ENCODE data around the gene CAMK2G. TPM values are rescaled to one million over a fixed set of nuclear protein-coding genes. Genes with fewer than 3 reads are reported as not detected.

CAMK2G gene
- total RNA-seq, 1 donor from 2014 or later = 20.8 TPM

DNA sequence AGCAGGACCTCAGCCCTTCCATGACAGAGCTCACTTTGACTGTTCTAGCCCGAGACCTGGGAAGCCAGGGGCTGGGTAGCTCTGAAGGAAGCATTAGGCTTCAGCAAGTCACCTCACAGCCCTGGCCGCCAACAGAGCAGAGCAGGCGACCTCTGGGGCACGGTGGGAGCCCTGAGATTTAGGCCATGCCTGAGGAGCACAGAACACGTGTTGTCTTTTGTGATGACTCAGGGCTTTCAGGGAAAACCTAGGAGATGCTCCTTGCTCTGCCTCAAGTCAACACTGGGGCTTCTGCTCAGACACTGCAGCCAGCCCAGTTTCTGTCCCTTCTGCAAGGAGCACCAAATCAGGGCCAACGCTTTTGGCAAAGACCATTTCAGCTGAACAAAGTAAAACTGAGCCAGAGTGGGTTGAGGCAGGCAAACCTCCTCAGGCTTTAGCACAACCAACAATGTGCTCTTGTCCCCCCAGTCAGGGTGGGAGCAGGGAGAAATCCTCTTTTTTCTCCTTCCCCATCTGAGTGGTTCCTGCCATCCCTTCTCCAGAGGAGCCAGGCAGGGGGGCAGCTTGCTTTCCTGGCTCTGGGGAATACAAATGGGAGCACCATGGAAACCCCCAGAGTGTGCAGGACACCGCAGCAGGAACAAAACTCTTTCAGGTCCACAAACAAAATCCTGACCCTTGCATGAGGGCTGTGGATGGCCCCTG, 14.4 kb downstream of the CAMK2G start:
- Mint-ChIP-seq H3K27ac (no peak overlapping the region), H3K4me1 (ENCODE audit: low read depth) (no peaks in the 10 kb centered on the region), H3K36me3 (ENCODE audit: insufficient read depth) (peaks cover 8% of the 10 kb centered on the region)

GRCh38 chr10:73859428-73859783, 14.9 kb downstream of the CAMK2G start:
- Mint-ChIP-seq H3K4me1 (ENCODE audit: low read depth) (peaks cover 1% of the 10 kb centered on the region), H3K36me3 (ENCODE audit: insufficient read depth) (peaks cover 8% of the 10 kb centered on the region), H3K9me3 (ENCODE audit: low read depth) (no peaks in the 10 kb centered on the region), H3K4me3 (ENCODE audit: low read depth) (no peak overlapping the region), H3K27ac (no peak overlapping the region), H3K27me3 (no peaks in the 10 kb centered on the region)
- TF ChIP-seq CTCF (IDR thresholded peaks at IDR 0.05; ENCODE audit: unreplicated experiment) = no peak
- no peak for DNase-seq (ENCODE audit: low spot score, unreplicated experiment)

More for the DNA sequence above, 14.4 kb downstream of the CAMK2G start:
- no peaks in the 10 kb centered on the region for H3K9me3 Mint-ChIP-seq (ENCODE audit: low read depth)
- no peak overlapping the region for H3K4me3 Mint-ChIP-seq (ENCODE audit: low read depth)
- TF ChIP-seq CTCF (IDR thresholded peaks at IDR 0.05; ENCODE audit: unreplicated experiment) = no peak
- no peaks in the 10 kb centered on the region for H3K27me3 Mint-ChIP-seq
- DNase-seq (ENCODE audit: low spot score, unreplicated experiment) = no peak

GRCh38 chr10:73858750-73859427, 15.5 kb downstream of the CAMK2G start:
- Mint-ChIP-seq H3K36me3 (ENCODE audit: insufficient read depth) (peaks cover 7% of the 10 kb centered on the region), H3K27ac (no peak overlapping the region), H3K27me3 (no peaks in the 10 kb centered on the region), H3K4me1 (ENCODE audit: low read depth) (peaks cover 2% of the 10 kb centered on the region), H3K4me3 (ENCODE audit: low read depth) (no peak overlapping the region), H3K9me3 (ENCODE audit: low read depth) (no peaks in the 10 kb centered on the region)
- TF ChIP-seq CTCF (IDR thresholded peaks at IDR 0.05; ENCODE audit: unreplicated experiment) = no peak
- no peak for DNase-seq (ENCODE audit: low spot score, unreplicated experiment)

DNA sequence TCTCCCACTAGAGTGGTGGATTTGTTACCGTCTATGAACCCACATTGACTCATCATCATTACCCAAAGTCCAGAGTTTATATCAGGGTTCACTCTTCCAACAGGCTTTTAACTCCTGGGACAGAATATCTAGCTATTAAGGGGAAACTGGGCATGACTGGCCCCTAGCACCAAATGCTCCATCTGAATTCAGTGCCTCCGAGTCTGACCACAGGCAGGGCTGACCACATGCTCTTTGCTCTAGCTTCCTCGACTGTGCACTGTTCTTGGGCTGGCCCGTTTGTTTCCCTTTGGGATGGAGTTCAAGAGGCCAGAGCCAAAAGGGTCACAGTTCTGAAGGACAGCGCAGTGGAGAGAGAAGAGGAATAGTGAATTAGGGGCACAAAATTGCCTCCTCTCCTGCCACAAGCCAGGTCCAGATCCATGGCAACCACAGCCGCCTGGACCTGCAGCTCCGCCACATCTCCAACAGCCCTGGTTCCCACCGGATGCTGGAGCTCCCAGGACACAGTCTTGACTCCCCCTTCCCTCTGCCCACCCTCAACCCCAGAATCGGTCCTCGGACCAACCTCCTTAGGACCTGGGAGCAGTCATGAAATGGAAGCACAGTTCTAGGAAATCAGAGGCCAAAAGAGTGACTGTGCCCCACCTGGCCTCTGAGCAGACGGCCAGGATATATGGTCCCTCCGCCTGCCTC, 16.2 kb downstream of the CAMK2G start:
- H3K36me3 Mint-ChIP-seq (ENCODE audit: insufficient read depth) = peaks cover 12% of the 10 kb centered on the region
- no peaks in the 10 kb centered on the region for H3K27me3 Mint-ChIP-seq
- no peak overlapping the region for H3K27ac Mint-ChIP-seq
- H3K4me1 Mint-ChIP-seq (ENCODE audit: low read depth) = peaks cover 2% of the 10 kb centered on the region
- TF ChIP-seq CTCF (IDR thresholded peaks at IDR 0.05; ENCODE audit: unreplicated experiment) = no peak
- no peak for DNase-seq (ENCODE audit: low spot score, unreplicated experiment)
- H3K4me3 Mint-ChIP-seq (ENCODE audit: low read depth) = no peak overlapping the region
- H3K9me3 Mint-ChIP-seq (ENCODE audit: low read depth) = no peaks in the 10 kb centered on the region

- Mint-ChIP-seq H3K27ac (no peak overlapping the region), H3K4me3 (ENCODE audit: low read depth) (no peak overlapping the region), H3K4me1 (ENCODE audit: low read depth) (peaks cover 2% of the 10 kb centered on the region), H3K36me3 (ENCODE audit: insufficient read depth) (peaks cover 12% of the 10 kb centered on the region), H3K27me3 (no peaks in the 10 kb centered on the region), H3K9me3 (ENCODE audit: low read depth) (no peaks in the 10 kb centered on the region)
- no peak for TF ChIP-seq CTCF (IDR thresholded peaks at IDR 0.05; ENCODE audit: unreplicated experiment)
- no peak for DNase-seq (ENCODE audit: low spot score, unreplicated experiment)
These were observed 16.9 kb downstream of the CAMK2G start for GRCh38 chr10:73857446-73857845.

Measured in progenitor cell of endocrine pancreas (in vitro differentiated cells).